GM19351 (cell line): ENCODE results near the gene ZIC1.

Experiments
- ATAC-seq: cut with Tn5 transposase; IDR thresholded peaks from one replicate; pipeline ENCODE4 v1.9.1; 2021; ENCODE audit warnings: mild to moderate bottlenecking, moderate library complexity; ENCODE audit not compliant: unreplicated experiment

ZIC1 gene

GRCh38 chr3:147409143-147410115, at the start of gene ZIC1:
Gene ZIC1, plus strand, starts transcription at chr3:147409365. Its CDS starts 748 bp downstream, at chr3:147410113.
- no peak for ATAC-seq

- no peak for ATAC-seq
These were observed 49.1 kb upstream of the ZIC1 start for GRCh38 chr3:147360051-147360439.

DNA sequence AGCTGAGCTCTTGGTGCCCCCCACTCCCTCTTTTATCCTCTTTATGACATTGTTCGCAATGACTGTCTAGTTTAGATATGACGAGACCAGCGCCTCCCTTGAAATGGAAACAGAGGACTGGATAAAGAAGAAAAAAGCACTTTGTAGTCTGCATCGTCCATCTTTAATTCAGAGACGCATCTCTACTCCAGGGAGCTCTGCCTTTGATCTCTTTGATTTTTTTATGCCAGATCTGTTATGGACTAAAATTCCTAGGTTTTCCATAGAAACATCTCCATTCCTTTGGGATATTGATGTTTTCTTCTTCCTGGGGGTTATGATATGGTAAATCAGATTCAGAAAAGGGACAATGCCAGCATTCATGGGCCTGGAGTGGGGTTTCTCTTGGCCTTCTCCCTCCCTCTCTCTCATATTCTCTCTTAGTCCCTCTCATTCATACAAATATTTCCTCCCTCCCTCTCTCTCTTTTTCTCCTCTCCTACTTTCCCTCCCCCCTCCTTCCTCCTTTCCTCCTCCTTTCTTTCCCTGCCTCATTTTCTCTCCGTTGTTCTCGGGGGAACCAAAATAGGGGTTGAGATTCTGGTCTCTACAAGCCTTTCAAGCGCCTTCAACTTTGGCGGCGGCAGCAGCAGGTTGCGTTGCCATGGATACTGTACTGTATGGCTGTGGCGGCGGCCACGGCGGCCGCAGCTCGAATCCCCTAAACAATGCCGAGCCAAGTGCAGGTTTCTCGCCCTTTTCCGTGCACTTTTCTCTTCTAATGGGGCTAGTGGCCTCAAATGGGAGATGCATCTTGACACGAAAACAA, 48.3 kb upstream of the ZIC1 start:
- no peak for ATAC-seq

GRCh38 chr3:147361454-147362420, 47.4 kb upstream of the ZIC1 start:
- ATAC-seq = peak; percentile 86

- ATAC-seq = no peak
These were observed 44.4 kb upstream of the ZIC1 start for GRCh38 chr3:147364771-147365170.

DNA sequence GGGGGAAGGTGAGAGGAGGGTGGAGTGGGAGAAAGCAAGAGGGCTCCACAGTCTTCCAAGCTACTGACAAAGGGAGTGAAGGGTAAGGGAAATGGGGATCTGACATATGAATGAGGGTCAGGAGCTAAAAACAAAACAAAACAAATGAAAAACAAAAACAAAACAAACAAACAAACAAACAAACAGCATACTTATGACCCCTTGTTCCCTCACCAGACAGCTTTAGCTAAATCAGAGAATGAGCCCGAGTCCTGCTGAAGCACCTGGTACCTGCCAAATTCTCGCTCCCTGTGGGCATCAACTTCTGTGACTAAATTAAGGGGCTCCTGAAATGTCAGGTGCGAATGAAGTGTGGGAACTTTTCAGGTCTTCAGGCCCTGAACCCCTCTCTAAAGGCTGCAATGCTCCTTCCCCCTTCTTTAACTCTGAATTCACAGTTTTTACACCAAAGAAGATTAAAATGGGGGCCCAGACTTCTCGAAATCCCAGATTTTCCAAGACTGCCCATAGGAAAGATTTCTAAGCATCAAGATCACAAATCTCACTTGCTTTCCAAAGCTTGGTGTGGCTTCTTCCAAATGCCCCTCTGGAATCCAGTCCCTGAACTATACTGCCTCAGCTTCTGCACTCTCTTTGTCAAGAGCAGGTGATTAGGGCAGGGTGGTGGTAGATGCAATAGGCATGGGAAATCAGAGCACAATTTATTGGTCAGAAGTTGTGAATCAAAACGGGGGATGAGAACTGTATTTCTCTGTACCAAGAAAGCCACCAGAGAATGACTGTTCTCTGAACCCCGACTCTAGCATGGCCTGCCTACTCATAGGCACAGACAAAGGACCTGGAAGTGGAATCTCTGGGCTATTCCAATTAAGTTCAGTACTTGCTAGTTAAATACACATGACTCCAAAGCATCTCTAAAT, 43.7 kb upstream of the ZIC1 start:
- ATAC-seq = no peak

GRCh38 chr3:147367676-147368075, 41.5 kb upstream of the ZIC1 start:
- ATAC-seq = no peak

- ATAC-seq = no peak
These were observed 41.0 kb upstream of the ZIC1 start for GRCh38 chr3:147368151-147368550.

DNA sequence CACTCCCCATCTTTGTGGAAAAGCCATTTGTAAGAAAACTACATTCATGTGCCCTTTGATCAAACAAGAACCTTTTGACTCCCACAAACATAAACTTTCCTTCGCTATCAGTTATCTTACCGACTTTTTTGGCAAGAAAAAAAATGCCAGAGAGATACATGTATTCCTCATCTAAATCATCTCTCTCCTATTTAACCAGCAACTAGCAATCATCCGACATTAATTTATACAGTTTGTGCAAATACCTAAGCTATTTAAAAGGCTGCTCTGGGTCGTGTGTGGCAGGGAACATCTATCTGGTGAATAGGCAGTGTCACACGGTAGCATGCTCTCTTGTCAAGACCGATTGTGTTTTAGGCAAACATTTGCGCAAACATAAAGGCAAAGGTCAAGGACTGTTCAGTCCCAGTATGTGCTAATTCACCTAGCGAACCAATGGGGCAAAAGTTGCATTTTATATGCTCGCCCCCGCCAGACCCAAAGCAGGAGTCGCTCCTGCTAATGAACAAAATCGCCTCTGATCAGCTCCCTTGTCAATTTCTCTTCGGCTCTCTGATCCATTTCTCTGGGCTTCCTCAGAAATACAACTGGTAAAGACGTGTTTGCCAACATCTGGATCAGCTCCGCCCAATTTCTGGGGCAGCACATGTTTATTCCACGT, 40.5 kb upstream of the ZIC1 start:
- ATAC-seq = no peak

DNA sequence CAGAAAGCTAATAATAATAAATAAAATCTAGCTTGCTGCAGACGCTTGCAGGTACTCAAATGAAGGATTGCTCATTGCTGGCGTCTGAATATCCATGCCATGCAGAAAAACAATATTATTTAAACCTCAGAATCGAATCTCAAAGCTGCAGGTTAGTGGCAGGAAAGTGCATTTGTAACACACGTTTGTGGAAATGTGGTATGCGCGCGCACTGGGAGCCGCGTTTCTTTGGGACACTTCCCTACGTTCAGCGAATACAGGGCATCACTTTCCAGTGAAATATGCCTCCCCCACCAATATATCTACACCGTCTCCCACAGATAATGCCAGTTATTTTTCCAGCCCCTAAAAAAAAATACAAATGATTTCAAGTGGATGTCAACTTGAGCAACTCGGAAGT, 39.9 kb upstream of the ZIC1 start:
- ATAC-seq = no peak

DNA sequence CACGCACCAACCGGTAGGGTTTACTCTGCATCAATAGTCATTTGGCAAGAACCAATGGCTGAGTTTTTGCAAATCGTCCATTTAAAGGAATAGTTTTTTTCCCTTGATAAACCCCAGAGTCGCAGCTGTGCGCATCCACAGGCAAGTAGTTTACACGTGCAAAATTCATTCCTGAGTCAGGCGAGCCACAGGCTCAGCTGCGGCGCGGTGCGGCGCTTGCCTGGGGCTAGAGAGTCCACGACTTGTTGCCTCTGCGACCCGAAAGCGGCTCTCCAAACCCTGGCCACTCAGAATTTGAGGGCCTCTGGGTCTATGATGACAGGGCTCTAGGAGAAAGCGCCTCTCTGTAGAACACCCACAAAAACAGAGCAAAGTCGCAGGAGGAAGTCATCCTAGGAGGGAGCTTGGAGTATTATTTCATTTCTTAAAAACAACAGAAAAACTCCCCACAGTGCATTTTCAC, 39.5 kb upstream of the ZIC1 start:
- ATAC-seq = no peak

DNA sequence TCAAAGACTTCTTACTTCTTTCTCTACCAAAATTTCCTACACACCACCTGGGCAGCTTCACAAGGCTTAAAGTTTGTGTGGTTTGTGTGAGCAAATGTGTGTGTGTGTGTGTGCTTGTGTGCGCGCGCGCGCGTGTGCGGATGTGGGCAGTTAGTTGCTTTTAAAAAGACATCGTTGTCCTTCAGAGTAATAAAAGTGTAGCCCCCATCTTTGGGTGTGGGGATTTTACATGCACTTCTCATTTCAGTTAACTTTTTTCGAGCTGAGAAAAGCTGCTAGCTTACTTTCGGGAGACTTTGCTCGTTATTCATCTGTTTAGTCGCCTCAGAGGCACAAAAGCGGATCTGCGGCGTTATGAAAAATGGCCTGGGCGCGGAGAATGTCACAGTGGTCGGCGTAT, 38.8 kb upstream of the ZIC1 start:
- ATAC-seq = no peak

GRCh38 chr3:147371140-147371539, 38.0 kb upstream of the ZIC1 start:
- no peak for ATAC-seq

DNA sequence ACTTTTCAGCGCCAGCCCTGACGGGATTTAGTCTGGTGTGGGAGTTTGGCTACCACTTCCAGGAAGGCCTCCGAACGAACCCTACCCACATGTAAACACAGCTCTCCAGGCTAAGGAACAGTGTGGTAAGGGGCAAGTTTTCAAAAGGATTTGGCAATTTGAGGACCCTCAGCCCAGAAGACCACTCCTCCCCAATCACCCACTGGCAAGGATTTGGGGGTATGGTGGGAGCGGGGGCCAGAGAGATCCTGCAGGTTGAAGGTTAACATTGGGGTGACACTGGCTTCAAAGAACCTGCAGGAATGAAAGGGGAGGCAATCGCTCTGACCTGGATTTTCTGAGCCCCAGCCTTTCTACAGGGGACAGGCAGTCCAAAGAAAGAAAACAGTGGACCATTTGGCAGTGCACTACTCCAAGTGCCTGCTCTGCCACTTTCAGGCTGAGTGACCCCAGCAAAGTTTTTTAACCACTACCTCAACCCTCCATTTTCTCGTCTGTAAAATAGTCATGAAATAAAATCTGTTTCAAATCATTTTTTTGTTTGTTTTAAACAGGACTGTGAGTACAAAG, 37.3 kb upstream of the ZIC1 start:
- ATAC-seq = no peak

DNA sequence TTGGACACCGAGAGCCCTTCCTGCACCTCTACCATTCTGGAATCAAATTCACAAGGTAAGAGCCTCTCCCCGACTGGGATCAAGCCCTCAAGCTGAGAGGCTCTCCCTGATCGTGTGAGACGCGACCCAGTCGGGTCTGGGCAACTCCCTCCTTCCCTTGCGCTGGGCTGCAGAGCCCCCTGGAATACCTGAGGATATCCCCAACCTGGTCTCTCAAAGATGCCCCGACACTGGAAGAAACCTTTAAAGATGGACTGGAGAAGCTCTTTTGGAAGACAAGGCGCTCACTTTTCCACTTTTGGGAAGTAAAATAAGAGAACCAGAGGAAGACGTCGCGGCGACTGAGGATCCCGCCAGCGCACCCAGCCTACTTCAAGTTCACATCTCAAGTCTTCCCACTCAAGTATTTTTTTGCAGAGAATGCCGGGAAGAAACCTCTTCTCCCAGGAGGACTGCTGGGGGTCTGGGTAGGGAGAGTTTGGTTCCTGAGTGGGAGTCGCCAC, 36.6 kb upstream of the ZIC1 start:
- no peak for ATAC-seq

GRCh38 chr3:147373301-147373700, 35.9 kb upstream of the ZIC1 start:
- ATAC-seq = no peak

GRCh38 chr3:147377412-147378367, 31.5 kb upstream of the ZIC1 start:
- ATAC-seq = no peak
